ENCODE data around the gene ZHX3. TPM values are rescaled to one million over a fixed set of nuclear protein-coding genes. Genes with fewer than 3 reads are reported as not detected.

ZHX3 gene
- total and polyA plus RNA-seq, 9 of the 15 experiments (the other 6 are each of a cell fraction or from before 2014, with no cell fraction given) = 0.80 to 14.6 (median 4.9) TPM

GRCh38 chr20:41364967-41365765 is 47.6 kb upstream of the ZHX3 start:
- CTCF ChIA-PET (ENCODE audit: low intra/inter-chr PET ratio) = no interaction called here
- Histone ChIP-seq H4K20me1 (replicated peaks; ENCODE audit: control insufficient read depth, insufficient read depth, low read length) (peaks cover 32% of the 10 kb centered on the region), H3K4me2 (ENCODE audit: insufficient read depth, low read length) (no peak overlapping the region), H3K27ac (ENCODE audit: extremely low read depth, low read depth, low read length) (no peak overlapping the region), H3K79me2 (ENCODE audit: control insufficient read depth, insufficient read depth, low read length) (no peaks in the 10 kb centered on the region), H3K9ac (ENCODE audit: insufficient read depth in 1 of 2, low read depth in 2 of 2, low read length in 2 of 2) (no peak overlapping the region), H3K4me1 (replicated peaks in 1 of 2; ENCODE audit: control insufficient read depth in 2 of 2, insufficient read depth in 2 of 2, low read length in 2 of 2) (peaks cover 0 to 38% of the 10 kb centered on the region in 2 experiments; a peak in 2 of 5 replicates), H2AFZ (ENCODE audit: low read depth, low read length) (no peak overlapping the region), H3K9me1 (ENCODE audit: control insufficient read depth, insufficient read depth, low read length) (no peaks in the 10 kb centered on the region), H3K27me3 (ENCODE audit: control insufficient read depth in 2 of 2, insufficient read depth in 2 of 2, low read length in 2 of 2) (peaks cover 37 to 73% of the 10 kb centered on the region in 2 experiments; a peak in 4 of 5 replicates), H3K4me3 (no peak overlapping the region), H3K9me3 (replicated peaks; ENCODE audit: control insufficient read depth, insufficient read depth, low read depth, low read length) (no peaks in the 10 kb centered on the region), H3K36me3 (ENCODE audit: control insufficient read depth, insufficient read depth, low read length) (no peaks in the 10 kb centered on the region)
- WGBS (ENCODE audit: insufficient coverage, low coverage, missing lambda C conversion rate) = 1% methylated on average over 18 of the region's 19 CpGs
- ATAC-seq = no peak
- no peak for FAIRE-seq
- POLR2A ChIA-PET = interaction anchor here (0.6 kb wide), 1 partner anchor 250 kb away, joined by 3 read pairs; no protein-coding TSS in a partner anchor
- in situ Hi-C loops (cut with MboI) = no loop called here
- intact Hi-C loops (cut with micrococcal nuclease) = no loop called here
- DNase-seq (ENCODE audit: extremely low read depth in 1 of 4, low spot score in 3 of 4) = no peak
- BruUV-seq (replicated peaks) = no TSS peak
- TF ChIP-seq TCF7L2 (IDR thresholded peaks at IDR 0.05; ENCODE audit: low read depth, low read length) (no peak), MEF2A (IDR thresholded peaks at IDR 0.05; ENCODE audit: control insufficient read depth, low read depth, low read length) (no peak), CBX2 (IDR thresholded peaks at IDR 0.05; ENCODE audit: insufficient read depth, low read length, poor library complexity, severe bottlenecking) (no peak), ARID3B (CRISPR knock-in tag; IDR thresholded peaks at IDR 0.05; ENCODE audit: borderline replicate concordance) (no peak), XRCC5 (IDR thresholded peaks at IDR 0.05; ENCODE audit: low read depth, low read length) (no peak), ZNF830 (CRISPR knock-in tag; IDR thresholded peaks at IDR 0.05) (no peak), CEBPB (tag; IDR thresholded peaks at IDR 0.05) (no peak), RBM17 (IDR thresholded peaks at IDR 0.05; ENCODE audit: borderline replicate concordance, low read depth, low read length) (no peak), RBM15 (IDR thresholded peaks at IDR 0.05; ENCODE audit: insufficient read depth, low read length) (no peak), MYBL2 (IDR thresholded peaks at IDR 0.05; ENCODE audit: low read depth) (no peak), MYBL2 (CRISPR knock-in tag; IDR thresholded peaks at IDR 0.05; ENCODE audit: borderline replicate concordance) (no peak), SRSF9 (IDR thresholded peaks at IDR 0.05; ENCODE audit: borderline replicate concordance, low read depth, low read length) (no peak), MTA1 (IDR thresholded peaks at IDR 0.05; ENCODE audit: borderline replicate concordance) (no peak), FOXJ3 (CRISPR knock-in tag; IDR thresholded peaks at IDR 0.05) (no peak), ZNF224 (CRISPR knock-in tag; IDR thresholded peaks at IDR 0.05) (no peak), C11orf30 (IDR thresholded peaks at IDR 0.05; ENCODE audit: low read depth) (no peak)
- TF ChIP-seq, protein P1, sequence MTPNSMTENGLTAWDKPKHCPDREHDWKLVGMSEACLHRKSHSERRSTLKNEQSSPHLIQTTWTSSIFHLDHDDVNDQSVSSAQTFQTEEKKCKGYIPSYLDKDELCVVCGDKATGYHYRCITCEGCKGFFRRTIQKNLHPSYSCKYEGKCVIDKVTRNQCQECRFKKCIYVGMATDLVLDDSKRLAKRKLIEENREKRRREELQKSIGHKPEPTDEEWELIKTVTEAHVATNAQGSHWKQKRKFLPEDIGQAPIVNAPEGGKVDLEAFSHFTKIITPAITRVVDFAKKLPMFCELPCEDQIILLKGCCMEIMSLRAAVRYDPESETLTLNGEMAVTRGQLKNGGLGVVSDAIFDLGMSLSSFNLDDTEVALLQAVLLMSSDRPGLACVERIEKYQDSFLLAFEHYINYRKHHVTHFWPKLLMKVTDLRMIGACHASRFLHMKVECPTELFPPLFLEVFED (CRISPR knock-in tag; conservative IDR thresholded peaks at IDR 0.05) = no peak
- TF ChIP-seq, protein P2, sequence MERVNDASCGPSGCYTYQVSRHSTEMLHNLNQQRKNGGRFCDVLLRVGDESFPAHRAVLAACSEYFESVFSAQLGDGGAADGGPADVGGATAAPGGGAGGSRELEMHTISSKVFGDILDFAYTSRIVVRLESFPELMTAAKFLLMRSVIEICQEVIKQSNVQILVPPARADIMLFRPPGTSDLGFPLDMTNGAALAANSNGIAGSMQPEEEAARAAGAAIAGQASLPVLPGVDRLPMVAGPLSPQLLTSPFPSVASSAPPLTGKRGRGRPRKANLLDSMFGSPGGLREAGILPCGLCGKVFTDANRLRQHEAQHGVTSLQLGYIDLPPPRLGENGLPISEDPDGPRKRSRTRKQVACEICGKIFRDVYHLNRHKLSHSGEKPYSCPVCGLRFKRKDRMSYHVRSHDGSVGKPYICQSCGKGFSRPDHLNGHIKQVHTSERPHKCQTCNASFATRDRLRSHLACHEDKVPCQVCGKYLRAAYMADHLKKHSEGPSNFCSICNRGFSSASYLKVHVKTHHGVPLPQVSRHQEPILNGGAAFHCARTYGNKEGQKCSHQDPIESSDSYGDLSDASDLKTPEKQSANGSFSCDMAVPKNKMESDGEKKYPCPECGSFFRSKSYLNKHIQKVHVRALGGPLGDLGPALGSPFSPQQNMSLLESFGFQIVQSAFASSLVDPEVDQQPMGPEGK (CRISPR knock-in tag; IDR thresholded peaks at IDR 0.05; ENCODE audit: borderline replicate concordance) = no peak
